HUES6 (cell line): ENCODE measurements around the gene EPOP.

Experiments used
- H3K27ac ChIP-seq: 2 replicates; pipeline ENCODE4 v1.7.0; 2013; ENCODE audit warnings: low read depth, mild to moderate bottlenecking, low read length, inconsistent platforms
- H3K27me3 ChIP-seq: 2 replicates; pipeline ENCODE4 v1.6.1; 2013; ENCODE audit warnings: low read length; ENCODE audit not compliant: control insufficient read depth, insufficient read depth
- H3K36me3 ChIP-seq: 2 replicates; pipeline ENCODE4 v1.6.1; 2013; ENCODE audit warnings: low read length; ENCODE audit not compliant: control insufficient read depth, insufficient read depth
- H3K4me1 ChIP-seq: 2 replicates; pipeline ENCODE4 v1.6.1; 2013; ENCODE audit warnings: low read length; ENCODE audit not compliant: control insufficient read depth, insufficient read depth
- H3K4me3 ChIP-seq: 2 replicates; pipeline ENCODE4 v1.5.1; 2013; ENCODE audit warnings: low read depth, low read length
- H3K9ac ChIP-seq: one replicate; pipeline ENCODE4 v1.6.1; 2013; ENCODE audit warnings: mild to moderate bottlenecking, low read length
- H3K9me3 ChIP-seq: 2 replicates; pipeline ENCODE4 v1.6.1; 2013; ENCODE audit warnings: low read depth, low read length; ENCODE audit not compliant: control insufficient read depth, insufficient read depth

The EPOP gene

DNA sequence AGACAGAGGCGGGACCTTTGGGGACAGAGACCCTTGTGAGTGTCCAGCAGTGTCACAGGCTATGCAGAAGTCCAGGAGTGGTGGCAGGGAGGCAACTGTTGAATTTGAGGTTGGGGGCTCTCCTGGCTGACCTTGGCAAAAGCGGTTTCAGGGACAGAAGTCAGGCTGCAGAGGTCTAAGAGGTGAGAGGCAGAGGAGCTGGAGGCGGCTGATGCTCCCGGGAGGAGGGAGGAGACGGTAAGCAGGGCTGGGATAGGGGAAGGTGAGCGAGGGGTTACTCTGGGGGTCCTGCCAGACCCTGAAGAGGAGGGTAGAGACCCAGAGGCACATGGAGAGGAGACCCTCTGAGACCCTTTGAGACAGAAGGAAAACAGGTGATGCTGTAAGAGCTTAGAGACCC, 5.2 kb downstream of the EPOP start:
- H3K27me3 ChIP-seq: peaks cover 69% of the 10 kb centered on the region
- no peaks in the 10 kb centered on the region for H3K36me3 ChIP-seq

DNA sequence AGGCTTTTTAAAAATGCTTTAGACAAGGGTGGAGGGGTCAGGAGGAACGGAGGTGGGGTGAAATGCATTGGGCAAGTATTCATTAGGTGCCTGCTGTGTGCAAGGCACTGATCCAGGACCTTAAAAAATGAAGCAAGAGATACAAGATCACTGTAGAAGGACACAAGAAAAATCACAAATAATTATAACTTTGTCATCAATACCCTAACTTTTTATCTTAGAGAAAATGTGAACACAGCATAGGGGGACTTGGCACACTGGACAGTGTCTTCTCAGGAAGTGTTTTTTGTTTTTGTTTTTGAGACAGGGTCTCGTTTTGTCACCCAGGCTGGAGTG, 7.0 kb downstream of the EPOP start:
- peaks cover 51% of the 10 kb centered on the region for H3K27me3 ChIP-seq
- H3K27ac ChIP-seq: no peak overlapping the region
- H3K4me3 ChIP-seq: no peak overlapping the region
- H3K9me3 ChIP-seq: no peaks in the 10 kb centered on the region
- H3K4me1 ChIP-seq: peaks cover 37% of the 10 kb centered on the region
- no peak overlapping the region for H3K9ac ChIP-seq
- H3K36me3 ChIP-seq: no peaks in the 10 kb centered on the region

More for the DNA sequence above, 5.2 kb downstream of the EPOP start:
- H3K27ac ChIP-seq: no peak overlapping the region
- H3K4me1 ChIP-seq: peaks cover 34% of the 10 kb centered on the region
- H3K9me3 ChIP-seq: no peaks in the 10 kb centered on the region
- no peak overlapping the region for H3K9ac ChIP-seq
- no peak overlapping the region; the same call in 1 of the 2 replicates for H3K4me3 ChIP-seq

DNA sequence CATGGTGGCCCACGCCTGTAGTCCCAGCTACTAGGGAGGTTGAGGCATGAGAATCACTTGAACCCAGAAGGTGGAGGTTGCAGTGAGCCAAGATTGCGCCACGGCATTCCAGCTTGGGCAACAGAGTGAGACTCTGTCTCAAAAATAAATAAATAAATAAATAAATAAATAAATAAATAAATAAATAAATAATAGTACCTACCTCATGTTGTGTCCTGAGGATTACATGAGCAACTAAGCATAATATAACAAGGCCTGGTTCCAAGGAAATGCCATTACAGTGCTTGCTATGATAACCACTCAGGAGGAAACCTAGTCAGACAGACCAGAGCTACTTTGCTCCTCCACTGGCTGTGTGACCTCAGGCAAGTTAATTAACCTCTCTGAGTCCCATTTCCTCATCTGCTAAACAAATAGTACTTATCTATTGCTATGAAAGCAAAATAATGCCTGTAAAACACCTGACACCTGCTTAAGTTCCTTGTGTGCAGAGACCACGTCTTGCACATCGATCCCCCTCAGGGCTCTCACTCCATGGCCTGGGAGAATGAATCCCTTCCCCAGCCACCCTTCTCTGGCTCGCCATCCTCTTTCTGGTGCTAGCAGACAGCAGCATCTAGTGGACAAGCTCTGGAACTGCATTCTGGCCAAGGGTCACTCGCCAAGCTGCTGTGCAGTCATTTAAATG, 7.5 kb downstream of the EPOP start:
- Histone ChIP-seq H3K4me3 (no peak overlapping the region), H3K9me3 (no peaks in the 10 kb centered on the region), H3K9ac (no peak overlapping the region), H3K27me3 (peaks cover 46% of the 10 kb centered on the region), H3K4me1 (peaks cover 32% of the 10 kb centered on the region), H3K27ac (no peak overlapping the region), H3K36me3 (no peaks in the 10 kb centered on the region)

DNA sequence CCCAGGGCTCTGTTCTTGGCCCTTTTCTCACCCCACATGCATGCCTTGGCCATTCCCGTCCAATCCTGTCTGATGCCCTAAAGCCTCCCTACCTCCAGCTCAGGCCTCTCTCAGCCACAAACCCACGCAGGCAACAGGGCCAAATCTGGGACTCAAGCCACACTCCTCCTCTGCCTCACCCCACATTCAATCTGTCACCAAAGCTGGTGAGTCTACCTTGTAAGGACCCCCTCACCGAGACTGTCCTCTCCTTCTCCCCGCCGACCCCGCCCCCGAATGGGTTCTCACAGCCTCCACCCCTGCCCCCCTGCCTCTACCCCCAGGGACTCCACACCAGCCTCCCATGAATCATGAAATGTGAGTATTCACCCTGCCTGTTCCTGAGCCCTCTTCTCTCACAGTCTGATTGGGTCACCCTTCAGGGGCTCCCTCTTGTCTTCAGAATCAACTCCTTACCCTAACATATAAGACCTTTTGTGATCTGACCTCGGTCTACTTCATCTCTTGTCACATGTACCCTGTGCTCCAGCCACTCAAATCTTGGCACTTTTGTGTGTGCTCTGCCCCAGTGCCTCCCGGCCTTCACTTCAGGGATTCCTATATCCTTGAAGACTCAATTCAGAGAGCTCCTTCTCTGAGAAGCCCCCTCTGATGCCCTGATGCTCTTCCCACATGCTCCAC, 10.7 kb downstream of the EPOP start:
- Histone ChIP-seq H3K9ac (no peak overlapping the region), H3K4me1 (peaks cover 10% of the 10 kb centered on the region)

DNA sequence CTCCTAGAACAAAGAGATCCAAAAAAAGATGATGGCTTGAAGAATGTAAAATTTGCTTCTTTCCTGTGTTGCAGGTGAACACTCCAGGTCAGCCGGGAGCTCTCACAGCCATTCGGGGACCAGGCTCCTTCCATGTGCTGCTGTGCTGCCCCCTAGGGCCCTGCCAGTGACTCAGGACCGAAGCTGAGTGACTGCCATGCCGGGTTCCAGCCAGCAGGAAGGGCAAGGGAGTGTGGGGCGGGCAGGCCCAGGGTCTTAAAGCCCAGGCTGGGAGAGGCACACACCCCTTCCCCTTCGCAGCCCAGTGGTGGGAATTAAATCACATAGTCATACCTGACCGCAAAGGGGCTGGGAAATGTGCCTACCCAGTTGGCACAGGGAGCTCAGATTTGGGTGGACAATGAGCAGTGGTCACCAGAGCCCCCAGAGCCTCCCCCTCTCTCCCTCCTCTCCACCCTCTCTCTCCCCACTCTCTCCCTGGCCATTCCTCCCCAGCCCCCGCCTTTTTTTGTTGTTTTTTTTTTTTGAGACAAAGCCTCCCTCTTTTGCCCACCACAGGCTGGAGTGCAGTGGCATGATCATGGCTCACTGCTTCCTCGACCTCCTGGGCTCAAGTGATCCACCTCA, 11.5 kb downstream of the EPOP start:
- peaks cover 12% of the 10 kb centered on the region for H3K4me1 ChIP-seq
- no peaks in the 10 kb centered on the region for H3K9me3 ChIP-seq
- no peak overlapping the region for H3K4me3 ChIP-seq
- H3K27ac ChIP-seq: no peak overlapping the region
- peaks cover 7% of the 10 kb centered on the region for H3K27me3 ChIP-seq
- no peaks in the 10 kb centered on the region for H3K36me3 ChIP-seq
- H3K9ac ChIP-seq: no peak overlapping the region

More for the DNA sequence above, 10.7 kb downstream of the EPOP start:
- H3K27me3 ChIP-seq: peaks cover 15% of the 10 kb centered on the region
- H3K27ac ChIP-seq: no peak overlapping the region
- H3K4me3 ChIP-seq: no peak overlapping the region
- no peaks in the 10 kb centered on the region for H3K36me3 ChIP-seq
- no peaks in the 10 kb centered on the region for H3K9me3 ChIP-seq

DNA sequence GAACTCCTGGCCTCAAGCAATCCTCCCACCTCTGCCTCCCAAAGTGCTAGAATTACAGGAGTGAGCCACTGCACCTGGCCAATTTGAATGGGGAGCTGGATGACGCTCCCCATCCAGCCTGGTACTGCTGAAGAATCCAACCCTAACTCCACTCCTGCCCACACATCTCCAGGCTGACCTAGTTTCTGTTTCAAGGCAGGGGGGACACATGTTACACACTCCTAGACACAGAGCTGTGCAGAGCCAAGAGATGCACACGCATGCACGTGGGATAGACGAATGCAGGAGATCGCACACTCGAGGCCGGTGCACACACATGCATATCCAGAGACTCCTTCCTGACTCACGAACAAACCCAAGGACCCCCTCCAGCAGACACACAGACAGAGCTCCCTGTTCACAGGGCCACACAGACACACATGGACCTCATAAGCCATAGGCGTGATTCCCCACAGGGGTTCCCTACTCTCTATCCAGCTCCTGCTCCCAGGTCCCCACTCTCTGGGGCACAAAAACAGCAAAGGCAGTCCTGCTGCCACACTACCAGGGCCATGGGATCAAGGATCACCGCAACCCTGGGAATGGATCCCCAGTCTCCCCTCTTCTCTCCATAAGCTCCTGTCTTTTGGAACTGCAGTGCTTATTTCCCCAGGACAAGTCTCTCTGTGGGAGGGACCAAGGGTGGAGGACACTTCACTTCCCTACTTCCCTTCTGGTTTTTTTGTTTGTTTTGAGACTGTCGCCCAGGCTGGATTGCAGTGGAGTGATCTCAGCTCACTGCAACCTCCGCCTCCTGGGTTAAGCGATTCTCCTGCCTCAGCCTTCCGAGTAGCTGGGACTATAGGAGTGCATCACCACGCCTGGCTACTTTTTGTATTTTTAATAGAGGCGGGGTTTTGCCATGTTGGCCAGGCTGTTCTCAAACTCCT, 14.4 kb downstream of the EPOP start:
- peaks cover 21% of the 10 kb centered on the region for H3K4me1 ChIP-seq
- H3K4me3 ChIP-seq: no peak overlapping the region
- H3K27me3 ChIP-seq: 0 out of 2 replicates have a peak, but pooled peaks cover 2% of the 10 kb centered on the region
- H3K9ac ChIP-seq: no peak overlapping the region
- H3K27ac ChIP-seq: no peak overlapping the region
- no peaks in the 10 kb centered on the region for H3K9me3 ChIP-seq
- H3K36me3 ChIP-seq: no peaks in the 10 kb centered on the region

DNA sequence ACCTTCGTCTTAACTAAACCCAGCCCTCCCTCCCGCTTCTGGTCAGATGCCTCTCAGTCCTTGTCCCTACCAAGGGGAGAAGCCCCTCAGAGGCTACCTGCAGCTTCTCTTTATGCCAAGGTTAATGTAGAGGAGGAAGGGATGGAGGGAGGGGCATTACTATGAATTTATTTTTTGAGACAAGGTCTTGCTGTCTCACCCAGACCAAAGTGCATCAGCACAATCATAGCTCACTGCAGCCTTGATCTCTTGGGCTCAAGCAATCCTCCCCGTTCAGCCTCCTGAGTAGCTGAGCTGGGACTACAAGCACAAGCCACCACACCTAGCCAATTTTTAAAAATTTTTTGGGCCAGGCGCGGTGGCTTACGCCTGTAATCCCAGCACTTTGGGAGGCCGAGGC, 15.3 kb downstream of the EPOP start:
- peaks cover 27% of the 10 kb centered on the region for H3K4me1 ChIP-seq
- H3K9me3 ChIP-seq: no peaks in the 10 kb centered on the region
- no peak overlapping the region for H3K4me3 ChIP-seq
- H3K36me3 ChIP-seq: no peaks in the 10 kb centered on the region
- no peak overlapping the region for H3K27ac ChIP-seq
- H3K9ac ChIP-seq: no peak overlapping the region
- 0 out of 2 replicates have a peak, but pooled peaks cover 2% of the 10 kb centered on the region for H3K27me3 ChIP-seq

DNA sequence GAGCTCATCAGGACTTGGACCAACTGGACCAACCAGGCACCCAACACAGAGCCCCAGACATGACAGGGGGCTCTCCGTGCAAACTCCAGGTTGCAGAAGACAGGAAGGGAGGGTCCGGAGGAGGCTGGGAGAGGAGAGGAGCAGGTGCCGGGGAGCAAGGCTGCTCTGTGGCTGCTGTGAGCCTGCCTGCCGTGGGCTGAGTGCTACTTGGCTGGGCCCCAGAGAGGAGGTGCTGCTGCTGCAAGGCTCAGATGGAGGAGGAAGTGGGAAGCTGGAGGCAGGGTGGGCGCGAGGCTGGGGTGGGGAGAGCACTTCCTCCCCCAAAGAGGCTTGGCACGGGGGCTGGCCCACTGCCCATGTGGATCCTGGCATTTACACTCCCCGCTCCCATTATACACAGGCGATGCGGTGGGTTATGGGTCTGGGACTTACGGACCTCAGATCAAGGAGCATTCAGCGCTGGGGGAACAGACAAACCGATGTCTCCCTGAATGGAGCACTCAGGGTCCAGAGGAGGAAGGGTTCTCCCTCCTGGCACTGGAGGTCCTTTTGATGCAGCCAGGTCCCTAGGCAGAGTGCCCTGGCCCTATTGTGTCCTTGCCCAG, 15.9 kb downstream of the EPOP start:
- peaks cover 32% of the 10 kb centered on the region for H3K4me1 ChIP-seq
- no peaks in the 10 kb centered on the region for H3K9me3 ChIP-seq
- no peak overlapping the region for H3K4me3 ChIP-seq
- H3K36me3 ChIP-seq: no peaks in the 10 kb centered on the region
- no peak overlapping the region for H3K9ac ChIP-seq
- no peak overlapping the region for H3K27ac ChIP-seq
- 0 out of 2 replicates have a peak, but pooled peaks cover 2% of the 10 kb centered on the region for H3K27me3 ChIP-seq

DNA sequence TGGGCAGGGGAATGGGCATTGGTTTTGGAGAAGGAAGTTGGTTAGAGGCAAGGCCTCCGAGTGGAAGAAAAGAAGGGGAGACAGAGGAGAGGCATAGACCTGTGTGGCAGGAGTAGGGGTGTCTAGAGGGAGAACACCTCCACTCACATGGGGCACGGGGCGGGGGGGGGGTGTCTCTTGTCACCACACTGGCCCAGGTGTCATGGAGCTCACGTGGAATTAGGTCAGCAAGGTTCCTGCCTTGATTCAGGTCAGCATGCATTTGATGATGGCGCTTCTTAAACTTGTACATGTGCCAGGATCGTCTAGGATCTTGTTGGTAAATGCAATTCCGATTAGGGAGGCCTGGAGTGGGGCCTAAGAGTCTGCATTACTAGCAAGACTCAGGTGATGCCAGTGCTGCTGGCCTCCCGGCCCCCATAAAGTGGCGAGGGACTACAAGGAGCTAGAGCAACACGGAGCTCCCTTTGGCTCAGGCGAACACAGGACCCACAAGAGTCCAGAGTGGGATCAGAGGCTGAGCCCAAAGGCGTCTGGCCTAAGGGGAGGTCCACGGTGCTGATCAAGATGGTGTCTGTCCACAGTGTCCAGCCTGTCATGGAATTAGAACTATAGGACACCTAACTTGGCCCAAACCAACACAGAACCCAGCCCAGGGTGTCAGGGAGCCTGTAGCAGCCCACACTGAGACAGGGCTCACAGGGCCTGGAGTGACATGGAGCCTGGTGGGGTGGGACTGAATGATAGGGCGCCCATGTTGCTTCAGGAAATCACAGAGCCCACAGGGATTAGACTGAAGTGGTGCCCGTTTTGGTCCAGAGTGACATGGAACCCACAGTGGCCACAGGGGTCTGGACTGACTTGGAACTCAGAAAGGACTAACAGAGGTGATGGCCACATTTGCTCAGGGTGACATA, 16.7 kb downstream of the EPOP start:
- no peak overlapping the region for H3K4me3 ChIP-seq
- H3K9me3 ChIP-seq: no peaks in the 10 kb centered on the region
- no peak overlapping the region for H3K27ac ChIP-seq
- no peaks in the 10 kb centered on the region for H3K36me3 ChIP-seq
- 0 out of 2 replicates have a peak, but pooled peaks cover 2% of the 10 kb centered on the region for H3K27me3 ChIP-seq
- peaks cover 26% of the 10 kb centered on the region; the same call in 1 of the 2 replicates for H3K4me1 ChIP-seq
- no peak overlapping the region for H3K9ac ChIP-seq
